Measurements from ENCODE around the gene FBXL13.

- TF ChIP-seq JUNB (IDR thresholded peaks at IDR 0.05; ENCODE audit: unreplicated experiment) (no peak), REST (IDR thresholded peaks at IDR 0.05; ENCODE audit: unreplicated experiment) (no peak), CTCF (conservative IDR thresholded peaks at IDR 0.05; ENCODE audit: low read depth in 2 of 2) (no peak), ETS1 (IDR thresholded peaks at IDR 0.05) (no peak), EZH2 (IDR thresholded peaks at IDR 0.05; ENCODE audit: low read depth, unreplicated experiment) (no peak), ZNF331 (CRISPR knock-in tag; IDR thresholded peaks at IDR 0.05; ENCODE audit: low read depth) (no peak), POLR2AphosphoS5 (IDR thresholded peaks at IDR 0.05; ENCODE audit: low read depth) (no peak), CREB1 (CRISPR knock-in tag; IDR thresholded peaks at IDR 0.05; ENCODE audit: low read depth) (no peak), EZH2phosphoT487 (IDR thresholded peaks at IDR 0.05; ENCODE audit: unreplicated experiment) (no peak), NANOG (IDR thresholded peaks at IDR 0.05; ENCODE audit: borderline replicate concordance) (no peak), STAT1 (IDR thresholded peaks at IDR 0.05; ENCODE audit: unreplicated experiment) (no peak), ZNF114 (CRISPR knock-in tag; IDR thresholded peaks at IDR 0.05) (no peak)
Observed at GRCh38 chr7:103083210-103083609, 8.6 kb upstream of the FBXL13 start.

Data from GM23338 (cell line).